HFF-Myc (cell line): ENCODE measurements around the gene RAB3GAP2.
"Not testable (repeated sequence)": the region's sequence is repeated elsewhere in the genome, so short reads cannot be mapped to it uniquely, and the experiment has no call there.

Source experiments
- DNase-seq: peaks from one replicate; pipeline ENCODE4 v3.0.0-alpha.2; 2011; ENCODE audit warnings: low read depth; ENCODE audit errors: extremely low read depth
- H3K4me3 ChIP-seq: replicated peaks from 2 replicates; pipeline ENCODE4 v1.5.1; 2011; ENCODE audit warnings: low read depth, mild to moderate bottlenecking, control low read depth, low read length
- TF ChIP-seq, protein P1 (sequence below): IDR thresholded peaks from 2 replicates; pipeline ENCODE4 v1.5.1; 2012; ENCODE audit warnings: mild to moderate bottlenecking, low read depth, low read length, control low read depth; ENCODE audit errors: missing control alignments

Gene RAB3GAP2

GRCh38 chr1:220164116-220164515 lies 108.1 kb downstream of the RAB3GAP2 start:
- DNase-seq = no peak
- TF ChIP-seq, protein P1, sequence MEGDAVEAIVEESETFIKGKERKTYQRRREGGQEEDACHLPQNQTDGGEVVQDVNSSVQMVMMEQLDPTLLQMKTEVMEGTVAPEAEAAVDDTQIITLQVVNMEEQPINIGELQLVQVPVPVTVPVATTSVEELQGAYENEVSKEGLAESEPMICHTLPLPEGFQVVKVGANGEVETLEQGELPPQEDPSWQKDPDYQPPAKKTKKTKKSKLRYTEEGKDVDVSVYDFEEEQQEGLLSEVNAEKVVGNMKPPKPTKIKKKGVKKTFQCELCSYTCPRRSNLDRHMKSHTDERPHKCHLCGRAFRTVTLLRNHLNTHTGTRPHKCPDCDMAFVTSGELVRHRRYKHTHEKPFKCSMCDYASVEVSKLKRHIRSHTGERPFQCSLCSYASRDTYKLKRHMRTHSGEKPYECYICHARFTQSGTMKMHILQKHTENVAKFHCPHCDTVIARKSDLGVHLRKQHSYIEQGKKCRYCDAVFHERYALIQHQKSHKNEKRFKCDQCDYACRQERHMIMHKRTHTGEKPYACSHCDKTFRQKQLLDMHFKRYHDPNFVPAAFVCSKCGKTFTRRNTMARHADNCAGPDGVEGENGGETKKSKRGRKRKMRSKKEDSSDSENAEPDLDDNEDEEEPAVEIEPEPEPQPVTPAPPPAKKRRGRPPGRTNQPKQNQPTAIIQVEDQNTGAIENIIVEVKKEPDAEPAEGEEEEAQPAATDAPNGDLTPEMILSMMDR = no peak
- H3K4me3 ChIP-seq = no peak overlapping the region

GRCh38 chr1:220160027-220160426 lies 112.2 kb downstream of the RAB3GAP2 start:
- H3K4me3 ChIP-seq = no peak overlapping the region
- TF ChIP-seq, protein P1 = no peak
- DNase-seq = no peak

DNA sequence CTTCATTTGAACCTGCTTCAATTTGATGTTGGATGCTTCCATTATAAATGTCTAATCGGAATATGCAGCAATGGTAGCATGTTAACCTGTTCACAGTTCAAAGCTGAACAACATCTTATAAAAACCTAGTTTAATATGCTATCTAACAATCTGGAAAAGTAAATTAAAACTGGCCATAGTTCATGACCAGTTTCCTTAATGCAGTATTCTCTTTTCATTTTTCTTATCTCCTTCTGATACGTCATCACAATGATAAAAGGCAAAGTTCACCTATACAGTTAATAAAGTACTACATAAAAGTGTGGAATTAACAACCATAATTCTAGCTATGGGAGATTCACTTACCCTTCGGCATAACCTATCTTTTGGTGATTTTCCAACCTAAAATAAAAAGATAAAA lies 113.2 kb downstream of the RAB3GAP2 start:
- no peak for DNase-seq
- H3K4me3 ChIP-seq = no peak overlapping the region
- TF ChIP-seq, protein P1 = no peak

GRCh38 chr1:220158530-220158929 lies 113.7 kb downstream of the RAB3GAP2 start:
- not testable (repeated sequence) for DNase-seq

DNA sequence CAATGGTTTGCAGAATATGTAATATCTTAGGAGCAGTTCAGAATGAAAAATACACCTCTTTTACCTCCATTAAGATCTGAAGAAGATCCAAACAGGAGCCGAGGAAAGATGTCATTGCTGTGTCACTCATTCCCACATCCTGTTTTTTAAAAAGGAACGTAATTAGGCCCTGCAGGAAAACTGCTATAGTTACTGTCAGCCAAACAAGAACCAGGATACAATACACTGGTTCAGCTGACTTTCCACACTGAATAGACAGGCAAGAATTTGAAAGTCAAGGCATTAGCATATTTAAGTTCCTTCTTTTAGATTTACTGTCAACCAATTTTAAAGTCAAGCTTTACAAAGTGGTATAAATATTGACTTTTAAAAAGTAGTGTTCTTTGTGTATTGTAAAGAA lies 114.5 kb downstream of the RAB3GAP2 start:
- no peak for DNase-seq
- TF ChIP-seq, protein P1 = no peak
- H3K4me3 ChIP-seq = no peak overlapping the region

More at GRCh38 chr1:220158530-220158929, 113.7 kb downstream of the RAB3GAP2 start:
- H3K4me3 ChIP-seq = not testable (repeated sequence)

DNA sequence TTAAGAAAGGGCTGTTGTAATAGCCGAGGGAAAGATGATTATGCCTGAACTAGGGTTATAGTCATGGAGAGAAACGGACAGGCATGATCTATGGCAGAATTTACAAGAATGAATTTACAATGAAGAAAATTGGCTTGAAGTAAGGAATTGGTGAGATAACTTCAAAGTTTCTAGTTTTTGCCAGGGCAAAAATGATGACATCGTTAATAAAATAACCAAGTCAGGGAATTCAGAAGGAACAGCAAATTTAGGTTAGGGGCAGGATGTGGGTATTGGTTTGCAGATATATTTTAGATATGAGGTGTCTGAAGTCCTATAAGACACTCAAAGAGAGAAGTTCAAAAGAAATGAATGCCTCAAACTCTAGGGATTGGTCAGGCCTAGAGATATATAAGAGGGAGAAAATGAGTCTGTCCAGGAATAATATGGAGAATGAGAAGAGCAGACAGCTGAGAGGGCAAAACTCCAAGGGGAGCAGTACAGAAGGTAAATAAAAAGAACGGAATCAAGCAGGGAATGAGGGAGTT lies 115.6 kb downstream of the RAB3GAP2 start:
- no peak overlapping the region for H3K4me3 ChIP-seq
- DNase-seq = no peak
- TF ChIP-seq, protein P1 = no peak

DNA sequence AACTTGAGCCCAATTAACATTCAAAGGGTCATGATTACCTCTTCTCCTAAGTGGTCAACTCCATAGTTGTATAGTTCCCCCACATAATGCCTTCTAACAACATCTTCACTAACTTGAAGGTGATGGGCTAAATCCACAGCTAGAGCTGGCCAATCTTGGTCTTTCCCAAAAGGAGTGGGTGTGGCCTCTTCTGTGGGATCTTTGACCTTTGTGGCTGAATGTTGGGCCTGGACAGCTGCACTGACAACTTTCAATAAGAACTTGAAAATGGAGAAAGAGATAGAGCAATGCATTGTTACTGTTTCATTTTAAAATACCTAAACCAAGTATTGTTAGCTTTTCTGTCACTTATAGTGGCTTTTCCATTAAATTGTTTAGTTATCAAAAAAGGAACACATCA lies 119.1 kb downstream of the RAB3GAP2 start:
- no peak for DNase-seq

More for the DNA sequence above, 119.1 kb downstream of the RAB3GAP2 start:
- H3K4me3 ChIP-seq = no peak overlapping the region
- TF ChIP-seq, protein P1 = no peak
